ENCODE results near the gene SAT1.
A peak's percentile ranks its signal among the peaks of the same experiment; 100 is the strongest.

SAT1 gene

DNA sequence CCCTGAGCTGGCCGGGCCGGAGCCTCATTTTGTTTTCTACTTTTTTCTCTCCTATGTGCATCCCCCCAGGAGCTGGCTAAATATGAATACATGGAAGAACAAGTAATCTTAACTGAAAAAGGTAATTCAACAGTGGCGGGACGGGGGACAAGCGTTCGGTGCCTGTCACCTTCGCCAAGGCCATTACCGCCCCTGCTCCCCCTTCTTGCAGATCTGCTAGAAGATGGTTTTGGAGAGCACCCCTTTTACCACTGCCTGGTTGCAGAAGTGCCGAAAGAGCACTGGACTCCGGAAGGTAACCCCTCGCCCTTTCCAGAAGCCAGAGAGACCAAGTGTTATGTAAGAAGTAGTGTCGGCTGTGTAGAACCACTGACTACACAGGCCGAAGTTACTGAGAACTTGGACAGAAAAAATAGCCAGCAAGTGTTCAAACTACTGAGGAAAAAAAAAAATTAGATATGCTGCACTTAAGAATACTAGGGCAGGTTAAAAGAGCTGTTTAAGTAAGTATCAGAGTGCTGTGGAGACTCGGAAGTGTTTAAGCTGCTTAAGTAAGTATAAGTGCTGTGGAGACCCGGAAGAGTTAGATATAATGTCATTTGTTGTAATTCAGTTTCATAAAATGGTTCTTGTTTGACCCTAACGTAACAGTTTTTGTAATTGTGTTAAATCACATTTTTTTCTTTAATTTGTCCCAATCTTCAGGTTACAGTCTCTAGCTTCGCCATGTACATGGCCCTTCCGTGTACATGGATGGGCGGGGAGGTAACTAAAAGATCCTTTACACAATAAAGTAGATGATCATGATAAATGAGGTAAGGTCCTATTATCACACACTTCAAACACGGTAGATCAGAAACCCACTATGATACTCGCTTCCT lies 856 bp downstream of the SAT1 start:
- DNase-seq, result no peak
- Histone ChIP-seq H3K27ac (peak overlapping the region; percentile 83), H3K4me3 (ENCODE audit: low read depth, low read length) (peak overlapping the region; percentile 83), H3K36me3 (replicated peaks) (peaks cover 15% of the 10 kb centered on the region), H3K27me3 (replicated peaks) (no peaks in the 10 kb centered on the region)
- TF ChIP-seq, protein P1, sequence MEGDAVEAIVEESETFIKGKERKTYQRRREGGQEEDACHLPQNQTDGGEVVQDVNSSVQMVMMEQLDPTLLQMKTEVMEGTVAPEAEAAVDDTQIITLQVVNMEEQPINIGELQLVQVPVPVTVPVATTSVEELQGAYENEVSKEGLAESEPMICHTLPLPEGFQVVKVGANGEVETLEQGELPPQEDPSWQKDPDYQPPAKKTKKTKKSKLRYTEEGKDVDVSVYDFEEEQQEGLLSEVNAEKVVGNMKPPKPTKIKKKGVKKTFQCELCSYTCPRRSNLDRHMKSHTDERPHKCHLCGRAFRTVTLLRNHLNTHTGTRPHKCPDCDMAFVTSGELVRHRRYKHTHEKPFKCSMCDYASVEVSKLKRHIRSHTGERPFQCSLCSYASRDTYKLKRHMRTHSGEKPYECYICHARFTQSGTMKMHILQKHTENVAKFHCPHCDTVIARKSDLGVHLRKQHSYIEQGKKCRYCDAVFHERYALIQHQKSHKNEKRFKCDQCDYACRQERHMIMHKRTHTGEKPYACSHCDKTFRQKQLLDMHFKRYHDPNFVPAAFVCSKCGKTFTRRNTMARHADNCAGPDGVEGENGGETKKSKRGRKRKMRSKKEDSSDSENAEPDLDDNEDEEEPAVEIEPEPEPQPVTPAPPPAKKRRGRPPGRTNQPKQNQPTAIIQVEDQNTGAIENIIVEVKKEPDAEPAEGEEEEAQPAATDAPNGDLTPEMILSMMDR (IDR thresholded peaks at IDR 0.05; ENCODE audit: low read depth, low read length, missing control alignments), result no peak
- in situ Hi-C loops (cut with HindIII; ENCODE audit: low pct_ligation_motif_present, low sequenced_read_pairs), result no loop called here

- TF ChIP-seq, protein P1 (IDR thresholded peaks at IDR 0.05; ENCODE audit: low read depth, low read length, missing control alignments), result no peak
- in situ Hi-C loops (cut with HindIII; ENCODE audit: low pct_ligation_motif_present, low sequenced_read_pairs), result no loop called here
- Histone ChIP-seq H3K4me3 (ENCODE audit: low read depth, low read length) (peak overlapping the region; percentile 83), H3K27ac (peak overlapping the region; percentile 83), H3K36me3 (replicated peaks) (peaks cover 15% of the 10 kb centered on the region), H3K27me3 (replicated peaks) (no peaks in the 10 kb centered on the region)
- DNase-seq, result peak; percentile 20
Measured at GRCh38 chrX:23784470-23785331, 1.7 kb downstream of the SAT1 start.

- Histone ChIP-seq H3K36me3 (replicated peaks) (peaks cover 15% of the 10 kb centered on the region), H3K27me3 (replicated peaks) (no peaks in the 10 kb centered on the region), H3K27ac (no peak overlapping the region), H3K4me3 (ENCODE audit: low read depth, low read length) (no peak overlapping the region)
- TF ChIP-seq, protein P1 (IDR thresholded peaks at IDR 0.05; ENCODE audit: low read depth, low read length, missing control alignments), result no peak
- no peak for DNase-seq
- in situ Hi-C loops (cut with HindIII; ENCODE audit: low pct_ligation_motif_present, low sequenced_read_pairs), result no loop called here
Measured at GRCh38 chrX:23785580-23785979, 2.6 kb downstream of the SAT1 start.

- Histone ChIP-seq H3K27ac (no peak overlapping the region), H3K4me3 (ENCODE audit: low read depth, low read length) (no peak overlapping the region), H3K36me3 (replicated peaks) (peaks cover 15% of the 10 kb centered on the region), H3K27me3 (replicated peaks) (no peaks in the 10 kb centered on the region)
- peak; percentile 24 for DNase-seq
- in situ Hi-C loops (cut with HindIII; ENCODE audit: low pct_ligation_motif_present, low sequenced_read_pairs), result no loop called here
- TF ChIP-seq, protein P1 (IDR thresholded peaks at IDR 0.05; ENCODE audit: low read depth, low read length, missing control alignments), result no peak
Measured at GRCh38 chrX:23786268-23786815, 3.4 kb downstream of the SAT1 start.

- in situ Hi-C loops (cut with HindIII; ENCODE audit: low pct_ligation_motif_present, low sequenced_read_pairs), result no loop called here
- TF ChIP-seq, protein P1 (IDR thresholded peaks at IDR 0.05; ENCODE audit: low read depth, low read length, missing control alignments), result no peak
Measured at GRCh38 chrX:23787745-23788118, 4.8 kb downstream of the SAT1 start.

More at GRCh38 chrX:23787745-23788118, 4.8 kb downstream of the SAT1 start:
- Histone ChIP-seq H3K4me3 (ENCODE audit: low read depth, low read length) (no peak overlapping the region), H3K27me3 (replicated peaks) (no peaks in the 10 kb centered on the region), H3K27ac (no peak overlapping the region), H3K36me3 (replicated peaks) (peaks cover 15% of the 10 kb centered on the region)
- no peak for DNase-seq

All from brain microvascular endothelial cell (primary cell).